Eye (tissue), 1 donor: ENCODE data around the gene CEP164.
"Not testable (repeated sequence)": the region's sequence is repeated elsewhere in the genome, so short reads cannot be mapped to it uniquely, and the experiment has no call there.

Experiments used
- DNase-seq: peaks from one replicate; pipeline ENCODE4 v3.0.0-alpha.2; 2015

CEP164 gene

DNA sequence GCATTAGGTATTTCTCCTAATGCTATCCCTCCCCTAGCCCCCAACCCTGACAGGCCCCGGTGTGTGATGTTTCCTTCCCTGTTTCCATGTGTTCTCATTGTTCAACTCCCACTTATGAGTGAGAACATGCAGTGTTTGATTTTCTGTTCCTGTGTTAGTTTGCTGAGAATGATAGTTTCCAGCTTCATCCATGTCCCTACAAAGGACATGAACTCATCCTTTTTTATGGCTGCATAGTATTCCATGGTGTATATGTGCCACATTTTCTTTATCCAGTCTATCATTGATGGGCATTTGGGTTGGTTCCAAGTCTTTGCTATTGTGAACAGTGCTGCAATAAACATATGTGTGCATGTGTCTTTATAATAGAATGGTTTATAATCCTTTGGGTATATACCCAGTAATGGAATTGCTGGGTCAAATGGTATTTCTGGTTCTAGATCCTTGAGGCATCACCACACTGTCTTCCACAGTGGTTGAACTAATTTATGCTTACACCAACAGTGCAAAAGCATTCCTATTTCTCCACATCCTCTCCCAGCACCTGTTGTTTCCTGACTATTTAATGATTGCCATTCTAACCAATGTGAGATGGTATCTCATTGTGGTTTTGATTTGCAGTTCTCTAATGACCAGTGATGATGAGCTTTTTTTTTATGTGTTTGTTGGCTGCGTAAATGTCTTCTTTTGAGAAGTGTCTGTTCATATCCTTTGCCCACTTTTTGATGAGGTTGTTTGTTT lies 71.6 kb downstream of the CEP164 start:
- not testable (repeated sequence) for DNase-seq

GRCh38 chr11:117405898-117406297 lies 78.2 kb downstream of the CEP164 start:
- not testable (repeated sequence) for DNase-seq

DNA sequence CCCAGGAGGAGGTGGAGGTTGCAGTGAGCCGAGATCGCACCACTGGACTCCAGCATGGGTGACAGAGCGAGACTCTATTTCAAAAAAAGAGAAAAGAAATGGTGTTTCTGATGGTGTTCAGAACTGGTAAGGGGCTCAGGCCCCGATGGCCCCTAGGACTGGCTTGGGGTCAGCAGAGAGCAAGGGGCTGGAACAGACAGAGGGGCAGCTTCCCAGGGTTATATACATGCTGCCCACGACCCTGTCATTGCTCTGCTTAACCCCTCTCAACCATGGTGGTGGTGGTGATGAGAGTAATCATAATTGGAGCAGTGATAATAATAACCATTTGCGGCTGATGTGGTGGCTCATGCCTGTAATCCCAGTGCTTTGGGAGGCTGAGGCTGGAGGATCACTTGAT lies 79.4 kb downstream of the CEP164 start:
- DNase-seq = no peak

GRCh38 chr11:117408356-117408755 lies 80.7 kb downstream of the CEP164 start:
- DNase-seq = no peak

- no peak for DNase-seq
These were observed 81.9 kb downstream of the CEP164 start for GRCh38 chr11:117409511-117409910.

DNA sequence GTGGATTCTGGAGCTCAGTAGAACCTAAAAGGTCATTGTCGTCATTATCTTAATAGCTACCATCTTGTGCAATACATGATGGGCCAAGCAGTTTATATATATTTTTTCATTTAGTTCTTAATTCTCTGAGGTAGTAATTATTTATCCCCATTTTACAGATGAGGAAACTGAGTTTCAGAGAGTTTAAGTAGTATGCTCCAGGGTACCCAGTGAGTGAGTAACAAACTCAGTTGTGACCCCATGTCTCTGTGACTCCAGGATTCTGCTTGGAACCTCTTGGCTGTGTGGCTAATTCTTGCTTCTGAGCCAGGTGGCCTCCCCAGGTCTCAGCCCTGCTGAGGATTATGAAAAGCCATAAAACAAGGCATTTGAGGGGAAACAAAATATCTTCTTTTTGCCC lies 82.6 kb downstream of the CEP164 start:
- DNase-seq = no peak

GRCh38 chr11:117410861-117411710 lies 83.4 kb downstream of the CEP164 start:
- DNase-seq = peak; percentile 49

DNA sequence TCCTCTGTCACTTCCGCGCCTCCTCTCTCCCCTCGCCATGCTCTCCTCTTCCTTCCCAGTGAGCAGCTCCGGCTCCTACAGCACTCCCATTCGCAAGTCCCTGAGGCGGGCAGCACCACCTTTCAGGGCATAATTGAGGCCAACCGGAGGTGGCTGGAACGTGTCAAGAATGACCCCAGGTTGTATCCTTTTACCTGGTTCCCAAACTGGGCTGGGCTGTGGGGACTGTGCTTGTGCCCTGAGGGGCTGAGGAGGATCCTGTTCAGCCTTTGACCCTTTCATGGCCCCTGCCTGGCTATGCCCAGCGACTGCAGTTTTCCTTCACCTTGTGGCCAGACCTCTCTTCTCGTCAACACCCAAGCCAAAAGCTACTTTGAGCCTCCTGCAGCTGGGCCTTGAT lies 84.1 kb downstream of the CEP164 start:
- DNase-seq = no peak

GRCh38 chr11:117412176-117412575 lies 84.5 kb downstream of the CEP164 start:
- no peak for DNase-seq

GRCh38 chr11:117412653-117413275 lies 85.1 kb downstream of the CEP164 start:
- no peak for DNase-seq

DNA sequence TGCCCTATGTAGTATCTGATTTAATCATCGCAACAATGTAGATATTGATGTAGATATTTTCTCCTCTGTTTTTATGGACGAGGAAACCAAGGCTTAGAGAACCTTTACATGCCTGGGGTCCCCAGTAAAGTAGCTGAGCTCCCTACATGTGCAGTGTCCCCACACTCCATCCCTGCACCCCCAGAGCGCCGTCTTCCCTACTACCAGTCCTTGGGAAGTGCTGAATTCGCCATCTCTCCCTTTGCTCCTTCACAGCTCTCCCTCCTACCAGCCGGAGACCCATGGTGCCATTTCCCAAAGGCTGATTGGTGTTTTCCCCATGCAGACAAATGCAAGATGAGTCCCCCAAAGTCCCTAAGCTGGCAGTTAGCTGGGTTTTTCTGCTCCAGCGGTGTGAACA lies 86.0 kb downstream of the CEP164 start:
- DNase-seq = no peak

GRCh38 chr11:117414724-117415123 lies 87.1 kb downstream of the CEP164 start:
- DNase-seq = no peak

GRCh38 chr11:117415358-117415896 lies 87.8 kb downstream of the CEP164 start:
- DNase-seq = no peak

DNA sequence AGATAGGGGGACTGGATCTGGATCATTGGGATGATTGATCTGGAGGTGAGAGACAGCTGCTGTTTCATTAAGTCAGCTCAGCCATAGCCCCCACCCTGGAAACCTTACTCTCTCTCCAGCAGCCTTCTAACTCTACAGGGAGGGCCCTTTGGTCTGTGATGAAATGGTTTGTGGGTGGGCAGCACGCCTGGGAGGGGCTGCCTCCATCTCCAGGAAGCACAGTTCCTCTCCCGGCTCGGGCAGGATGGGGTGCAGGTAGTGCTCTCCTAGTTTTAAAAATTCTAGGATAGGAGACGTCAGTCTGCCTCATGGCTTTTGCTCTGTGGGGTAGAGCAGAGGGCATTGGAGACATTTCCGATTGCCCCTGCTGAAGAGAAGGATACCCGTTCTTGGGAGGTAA lies 89.7 kb downstream of the CEP164 start:
- DNase-seq = no peak

DNA sequence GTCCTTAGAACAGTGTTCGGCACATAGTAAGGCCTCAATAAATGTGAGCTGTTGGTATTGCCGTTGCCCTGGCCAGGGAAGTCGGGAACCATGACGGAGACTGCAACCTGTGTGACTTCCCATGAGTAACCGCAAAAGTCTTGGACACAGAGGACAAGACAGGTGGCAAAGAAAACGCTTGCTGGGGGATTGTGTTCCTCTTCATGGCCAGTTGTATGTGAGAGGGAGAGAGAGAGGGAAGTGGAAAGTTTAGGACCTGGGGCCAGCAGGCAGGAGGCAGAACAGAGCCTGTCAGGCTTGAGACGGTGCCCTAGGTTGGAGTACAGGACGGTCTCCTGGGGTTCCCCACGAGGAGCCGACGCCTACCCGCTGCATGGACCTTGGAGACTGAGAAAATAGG lies 90.2 kb downstream of the CEP164 start:
- DNase-seq = no peak

DNA sequence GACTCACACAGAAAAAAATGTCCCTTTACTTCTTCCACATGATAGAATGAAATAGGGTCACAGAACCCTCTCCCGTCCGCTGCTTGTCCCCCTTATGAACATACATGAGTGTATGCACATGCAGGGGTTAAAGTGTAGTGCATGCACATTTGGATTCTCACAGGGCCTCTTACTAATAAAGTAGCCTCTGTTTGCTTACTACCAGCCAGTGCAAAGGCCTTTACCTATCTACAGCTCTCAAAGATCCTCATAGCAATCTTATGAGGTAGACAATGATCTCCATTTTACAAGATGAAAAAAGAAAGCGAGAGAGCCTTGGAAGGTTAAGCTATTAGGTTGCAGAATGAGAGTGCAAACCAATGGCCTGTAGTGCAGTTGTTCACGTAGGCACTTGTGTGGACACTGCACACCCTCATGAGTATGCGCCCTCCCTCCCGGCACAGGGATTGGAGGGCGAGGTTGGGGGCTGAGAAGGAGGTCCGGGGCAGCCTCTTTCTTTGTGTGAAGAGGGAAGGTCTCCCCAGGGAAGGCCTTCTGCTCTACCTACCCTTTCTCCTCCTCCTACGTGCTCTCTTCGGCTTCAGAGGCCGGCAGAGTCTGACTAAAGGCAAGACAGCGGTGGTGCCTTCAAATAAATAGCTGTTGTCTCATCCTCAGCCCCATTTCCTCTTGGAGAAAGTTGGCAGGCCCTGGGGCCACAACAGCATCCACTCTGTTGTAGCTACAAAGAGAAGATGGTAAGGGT lies 91.3 kb downstream of the CEP164 start:
- DNase-seq = no peak

- DNase-seq = no peak
These were observed 92.0 kb downstream of the CEP164 start for GRCh38 chr11:117419482-117420142.

- no peak for DNase-seq
These were observed 92.5 kb downstream of the CEP164 start for GRCh38 chr11:117420143-117420485.

- no peak for DNase-seq
These were observed 92.9 kb downstream of the CEP164 start for GRCh38 chr11:117420598-117420997.

GRCh38 chr11:117421041-117421440 lies 93.4 kb downstream of the CEP164 start:
- no peak for DNase-seq

GRCh38 chr11:117421476-117421875 lies 93.8 kb downstream of the CEP164 start:
- DNase-seq = no peak

- DNase-seq = no peak
These were observed 95.5 kb downstream of the CEP164 start for GRCh38 chr11:117423046-117423575.
